NCI-H2227 (cell line): Measurements from ENCODE around the gene NAALADL1.

Experiments used
- DNase-seq: peaks from one replicate; lab custom pipeline; 2025; ENCODE audit not compliant: unreplicated experiment; lab: John Stamatoyannopoulos, UW

The NAALADL1 gene

DNA sequence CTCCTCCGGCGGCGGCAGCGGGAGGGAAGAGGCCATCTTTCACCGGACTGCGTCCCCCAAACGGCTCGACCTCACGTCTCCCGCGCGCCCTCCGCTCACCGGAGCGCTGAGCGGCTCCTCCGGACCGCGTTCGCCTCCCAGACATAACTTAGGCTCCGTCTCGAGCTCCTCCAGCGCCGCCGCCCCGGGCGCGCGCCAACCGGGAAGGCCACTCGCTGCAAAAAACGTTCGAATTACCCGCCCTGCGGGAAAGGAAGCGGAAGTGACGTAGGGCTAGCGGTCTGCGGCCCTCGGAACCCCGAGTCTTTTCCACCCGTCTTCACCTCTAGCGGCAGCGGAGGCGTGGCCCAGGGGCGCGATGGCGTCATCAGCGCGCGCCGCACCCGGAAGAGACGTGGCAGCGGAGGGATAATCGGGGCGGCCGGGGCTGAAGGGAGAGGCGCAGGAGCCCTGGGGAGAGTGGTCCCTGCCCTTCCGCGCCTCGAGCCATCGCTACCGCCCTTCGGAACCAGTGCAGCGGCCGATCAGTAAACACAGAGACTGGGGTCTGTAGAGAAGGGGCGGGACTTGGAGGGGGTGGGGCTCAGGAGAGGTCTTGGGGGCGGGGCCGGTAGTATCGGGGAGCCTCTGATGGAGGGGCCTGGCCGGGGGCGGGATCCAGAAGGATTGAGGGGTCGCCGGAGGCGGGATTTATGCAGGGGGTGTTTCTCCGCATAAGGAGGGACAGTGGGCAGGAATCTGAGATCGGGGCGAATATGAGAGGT, 25.7 kb upstream of the NAALADL1 start, which contains the start of the genes CDCA5 and ZFPL1:
TSS of gene CDCA5 (minus strand) at position 207 of the 764 bp plus-strand sequence. CDS start at position 145, 62 bp downstream.
TSS of gene ZFPL1 (plus strand) at position 389 of the 764 bp plus-strand sequence. CDS start 477 bp downstream, outside the sequence.
- DNase-seq = peak; percentile 98

DNA sequence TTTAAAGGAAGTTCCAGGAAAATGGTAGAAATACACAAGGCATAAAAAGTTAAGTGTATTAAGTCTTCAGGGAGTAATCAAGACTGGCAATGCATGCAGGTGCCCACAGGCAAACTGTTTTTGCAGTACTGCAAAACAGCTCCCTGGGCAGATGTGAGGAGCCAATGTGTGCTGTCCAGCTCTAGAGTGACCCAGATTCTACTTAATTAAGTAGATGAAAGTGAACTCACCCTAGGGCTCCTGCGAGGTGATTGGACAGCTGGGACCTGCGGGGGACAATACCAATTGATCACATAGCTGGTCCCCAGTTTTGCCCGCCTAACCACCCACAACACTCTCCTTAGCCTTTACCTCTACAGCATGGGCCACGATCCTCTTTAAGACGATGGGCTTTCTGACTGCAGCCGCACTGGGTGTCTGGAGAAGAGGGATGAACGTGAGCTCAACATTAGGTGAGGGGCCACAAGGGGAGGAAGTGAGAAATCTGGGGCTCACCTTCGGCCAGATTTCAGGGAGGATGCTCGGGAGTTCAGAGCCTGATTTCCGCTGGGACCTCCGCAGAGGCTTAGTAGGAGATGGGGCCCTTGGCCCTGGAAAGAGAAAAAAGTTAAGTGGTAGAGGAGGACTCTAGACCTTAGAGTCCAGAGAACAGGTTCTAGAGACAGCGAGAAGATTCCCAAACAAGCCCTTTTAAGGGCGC, 24.9 kb upstream of the NAALADL1 start:
- no peak for DNase-seq

DNA sequence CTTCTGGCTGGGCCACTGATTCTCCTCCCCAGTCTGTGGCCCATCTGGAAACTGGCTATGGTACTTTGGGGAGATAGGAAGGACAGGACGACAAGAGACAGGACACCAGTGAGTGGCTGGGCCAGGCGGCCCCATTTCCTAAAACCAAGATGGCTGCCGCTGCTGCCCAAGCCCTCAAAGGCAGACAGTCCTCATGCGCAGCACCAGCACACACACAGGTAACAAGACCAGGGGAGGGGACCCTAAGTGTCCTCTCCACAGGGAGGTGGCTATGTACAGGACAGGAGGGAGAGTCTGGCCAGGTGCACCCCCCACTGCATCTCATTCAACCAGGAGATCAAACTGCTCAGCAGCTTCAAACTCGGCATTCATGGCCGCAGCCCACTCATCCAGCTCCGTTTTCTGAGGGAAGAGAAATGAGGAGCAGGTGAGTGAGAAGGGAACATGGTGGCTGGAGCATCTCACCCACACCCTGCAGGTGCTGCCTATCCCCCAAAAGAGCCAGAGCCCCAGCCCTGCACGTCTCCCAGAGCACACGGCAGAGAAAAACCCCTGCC, 20.5 kb upstream of the NAALADL1 start:
- no peak for DNase-seq

DNA sequence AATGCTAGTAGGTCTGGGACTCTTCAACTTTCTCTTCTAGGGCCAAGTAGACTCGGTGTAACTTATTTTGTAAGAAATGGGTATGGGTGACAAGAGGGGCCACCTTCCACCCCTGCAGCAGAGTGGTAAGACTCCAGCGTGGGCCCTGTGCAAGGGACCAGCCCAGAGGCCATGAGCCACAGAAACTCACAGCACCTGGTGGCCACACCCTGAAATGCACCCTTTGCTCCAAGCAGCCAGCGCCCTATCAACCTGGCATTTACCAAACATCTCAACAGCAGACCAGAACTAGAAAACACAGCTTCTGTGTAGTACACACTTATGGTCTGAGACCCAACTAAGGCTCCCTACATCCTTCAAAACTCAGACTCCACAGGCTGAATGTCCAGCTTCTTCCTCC, 19.8 kb upstream of the NAALADL1 start:
- peak; percentile 48 for DNase-seq

DNA sequence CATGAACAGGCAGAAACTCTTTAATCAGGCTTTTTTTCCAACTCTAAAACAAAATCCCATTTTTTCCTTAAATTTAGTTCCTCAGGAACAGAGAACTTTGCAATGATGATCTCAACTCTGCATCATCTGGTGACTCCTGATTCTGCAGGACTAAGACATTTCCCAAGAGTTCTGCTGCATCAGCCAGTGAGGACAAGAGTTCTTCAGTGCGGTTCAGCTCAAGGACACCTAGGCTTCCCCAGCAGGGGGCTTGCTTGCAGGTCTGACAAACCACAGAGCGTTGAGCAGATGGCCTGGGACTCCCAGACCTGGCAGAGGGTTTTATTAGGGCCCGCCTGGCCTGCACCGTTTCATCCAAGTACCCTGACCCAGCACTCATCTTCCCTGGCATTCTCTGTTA, 19.1 kb upstream of the NAALADL1 start:
- DNase-seq = no peak

DNA sequence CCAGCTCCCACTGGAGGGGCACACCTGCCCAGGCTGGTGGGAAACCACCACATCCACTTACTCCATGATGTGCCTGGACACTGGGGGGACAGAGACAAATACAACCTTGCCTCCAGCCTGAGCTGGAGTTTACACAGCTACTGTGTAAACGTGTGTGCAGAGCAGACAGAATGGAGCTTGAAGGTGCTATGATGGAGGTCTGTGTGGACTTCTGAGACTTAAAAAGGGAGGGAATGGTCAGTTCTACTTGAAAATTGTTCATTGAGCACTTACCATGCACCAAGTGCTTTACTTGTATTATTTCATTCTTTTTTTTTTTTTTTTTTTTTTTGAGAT, 14.2 kb upstream of the NAALADL1 start:
- no peak for DNase-seq

DNA sequence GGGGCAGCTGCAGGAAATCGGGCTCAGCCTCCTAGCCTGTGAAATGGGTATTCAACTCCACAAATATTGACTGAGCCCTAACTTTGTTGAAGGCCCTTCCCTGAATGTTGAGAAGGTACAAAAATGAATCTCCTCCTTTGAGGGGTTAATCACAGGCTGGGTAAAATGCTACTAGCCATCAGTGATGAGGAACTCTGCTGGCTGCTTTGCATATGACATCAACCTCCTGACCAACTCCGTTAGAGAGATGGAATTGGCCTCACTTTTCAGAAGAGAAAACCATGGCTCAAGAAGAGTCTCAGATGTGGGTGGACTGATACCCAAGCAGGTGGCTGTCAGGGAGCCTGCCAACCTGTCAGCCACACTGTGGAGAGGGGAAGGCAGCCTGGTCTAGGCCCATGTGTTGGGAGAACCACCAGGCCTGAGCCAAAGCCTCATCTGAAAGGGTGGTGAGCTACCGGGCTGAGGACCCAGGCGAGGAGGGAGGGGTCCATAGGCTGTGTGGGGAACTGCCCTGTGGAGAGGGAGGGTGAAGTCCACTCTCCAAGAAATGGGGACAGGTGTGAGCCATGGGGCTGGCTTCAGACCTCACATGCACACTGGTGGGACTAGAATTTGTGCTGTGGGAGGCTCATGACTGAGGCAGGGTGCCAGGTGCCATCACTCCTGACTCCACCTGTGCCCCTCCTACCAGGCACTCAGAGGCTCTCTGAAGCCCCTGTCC, 13.7 kb upstream of the NAALADL1 start:
- DNase-seq = no peak

DNA sequence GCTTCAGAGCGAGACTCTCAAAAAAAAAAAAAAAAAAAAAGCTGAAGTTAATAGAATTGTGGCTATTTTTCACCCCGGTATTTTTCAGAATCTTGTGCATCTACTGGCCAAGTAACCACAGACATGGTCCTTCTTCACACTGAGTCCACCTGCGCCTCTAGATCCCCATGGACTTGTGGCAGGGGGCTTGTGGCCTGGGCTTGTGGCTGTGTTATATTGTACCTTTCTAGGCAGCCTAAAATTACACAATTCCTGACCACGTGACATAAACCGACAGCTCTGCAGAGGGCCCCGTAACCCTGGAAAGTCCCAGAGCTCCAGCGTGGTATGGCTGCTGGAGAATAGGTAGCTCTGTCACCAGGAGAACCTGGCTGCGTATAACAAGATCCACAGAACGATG, 10.9 kb upstream of the NAALADL1 start:
- DNase-seq = no peak

DNA sequence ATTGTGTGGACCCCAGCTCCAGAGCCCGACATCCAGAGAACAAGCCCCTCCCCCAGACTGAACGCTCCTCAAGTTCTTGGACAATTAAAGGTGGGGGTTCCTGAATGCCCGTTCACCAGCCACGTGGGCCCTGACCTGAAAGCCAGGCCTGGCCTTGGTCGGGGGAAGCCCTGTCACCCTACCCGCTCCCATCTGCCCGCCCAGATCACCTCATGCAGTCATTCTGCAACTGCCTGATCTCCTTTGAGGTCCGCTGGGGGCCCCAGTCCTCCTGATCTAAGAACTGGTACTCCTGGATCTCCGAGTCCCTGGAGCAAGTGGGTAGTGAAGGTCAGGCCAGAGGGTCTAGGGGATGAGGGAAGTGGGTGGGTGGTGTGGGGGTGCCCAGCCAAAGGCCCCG, 9.1 kb upstream of the NAALADL1 start:
- DNase-seq = no peak

DNA sequence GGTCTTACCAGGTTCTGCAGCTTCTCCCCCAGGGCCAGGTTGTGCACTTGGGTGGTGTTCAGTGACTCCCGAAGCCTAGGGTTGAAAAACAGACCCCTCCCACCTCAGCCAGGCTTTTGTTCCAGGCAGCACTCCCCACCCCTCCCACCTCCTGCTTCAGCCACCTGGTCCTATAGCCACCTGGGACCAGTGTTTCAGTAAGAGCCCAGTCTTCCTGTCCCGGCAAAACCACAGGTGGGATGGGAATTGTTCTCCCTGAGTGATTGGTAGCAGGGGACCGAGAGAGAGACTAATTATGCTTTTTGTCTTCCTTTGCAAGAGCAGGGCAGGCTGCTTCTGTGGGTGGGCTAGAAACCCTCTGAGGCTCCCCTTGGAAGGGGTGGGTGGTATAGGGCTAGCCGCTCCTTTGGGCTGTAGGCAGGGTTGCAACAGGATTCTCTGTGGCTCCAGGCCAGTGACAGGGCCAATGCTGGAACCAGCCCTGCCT, 8.5 kb upstream of the NAALADL1 start:
- no peak for DNase-seq

DNA sequence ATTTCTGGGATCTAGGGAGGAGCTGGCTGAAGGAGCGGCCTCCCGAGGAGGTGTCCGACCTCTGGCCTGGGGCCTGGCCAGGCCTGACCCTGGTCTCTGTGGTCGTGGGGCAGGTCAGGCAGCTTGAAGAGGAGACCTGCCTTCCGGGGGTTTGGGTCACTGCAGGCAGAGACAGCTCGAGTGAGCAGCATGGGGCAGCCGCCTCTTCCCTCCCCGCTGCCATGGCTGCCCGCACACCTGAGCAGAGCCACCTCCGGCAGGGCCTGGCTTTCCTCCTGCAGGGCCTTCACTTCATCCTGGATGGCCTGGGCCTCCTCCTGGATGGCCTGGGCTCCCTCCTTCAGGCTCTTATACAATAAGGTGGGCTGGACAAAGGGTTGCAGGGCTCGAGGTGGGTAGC, 8.0 kb upstream of the NAALADL1 start:
- DNase-seq = no peak

DNA sequence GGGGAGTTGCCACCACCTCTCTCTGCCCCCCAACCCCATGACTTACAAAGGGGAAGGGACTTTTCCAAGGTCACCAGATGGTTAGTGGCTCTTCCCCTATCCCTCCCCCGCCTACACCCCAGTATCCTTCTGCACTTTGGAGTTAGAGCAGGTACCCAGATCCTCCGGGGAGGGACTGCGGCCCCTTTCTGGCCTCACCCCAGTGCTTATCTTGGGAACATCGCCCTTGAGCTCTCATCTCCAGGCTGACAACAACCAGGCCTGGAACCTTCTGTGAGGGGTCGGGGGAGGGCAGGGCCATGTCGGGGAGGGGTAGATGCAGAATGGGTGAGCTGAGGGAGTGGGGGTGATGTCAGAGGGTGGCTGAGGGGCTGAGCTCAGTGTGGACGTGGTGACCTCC, 7.5 kb upstream of the NAALADL1 start:
- no peak for DNase-seq

DNA sequence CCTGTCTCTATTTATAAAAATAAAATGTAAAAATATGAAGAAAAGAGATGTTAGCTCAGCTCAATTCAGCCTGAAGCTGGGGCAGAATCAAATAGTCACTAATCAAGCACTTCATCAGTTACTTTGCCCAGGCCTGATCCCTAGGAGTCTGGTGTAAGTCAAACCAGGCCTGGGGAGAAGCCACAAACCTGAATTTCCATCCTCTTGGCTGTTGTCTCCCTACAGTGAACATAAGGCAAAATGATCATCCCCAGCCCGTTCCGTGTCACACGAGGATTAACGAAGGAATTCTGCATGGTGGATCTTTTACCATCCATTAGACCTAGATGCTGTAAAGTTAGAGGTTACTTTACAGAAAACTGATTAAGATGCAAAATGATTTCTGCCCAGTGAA, 6.5 kb upstream of the NAALADL1 start:
- no peak for DNase-seq

DNA sequence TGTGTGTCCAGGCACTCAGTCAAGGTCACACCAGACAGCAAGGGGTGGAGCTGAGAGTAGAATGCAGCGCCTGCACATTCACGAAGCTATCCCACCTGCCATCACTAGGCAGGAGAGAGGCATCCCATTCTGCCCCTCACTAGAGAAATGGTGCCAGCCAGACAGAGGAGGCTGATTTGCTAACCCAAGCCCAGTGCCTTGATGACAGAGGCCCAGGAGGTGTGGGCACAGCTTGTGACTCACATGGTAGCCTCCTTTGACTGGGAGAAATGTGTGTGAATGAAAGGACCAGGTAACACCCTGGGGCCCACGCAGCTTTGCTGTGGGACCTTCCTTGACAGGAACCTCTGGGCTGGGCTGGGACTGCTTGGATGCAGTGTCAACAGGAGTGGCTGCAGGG, 5.2 kb upstream of the NAALADL1 start:
- DNase-seq = no peak

DNA sequence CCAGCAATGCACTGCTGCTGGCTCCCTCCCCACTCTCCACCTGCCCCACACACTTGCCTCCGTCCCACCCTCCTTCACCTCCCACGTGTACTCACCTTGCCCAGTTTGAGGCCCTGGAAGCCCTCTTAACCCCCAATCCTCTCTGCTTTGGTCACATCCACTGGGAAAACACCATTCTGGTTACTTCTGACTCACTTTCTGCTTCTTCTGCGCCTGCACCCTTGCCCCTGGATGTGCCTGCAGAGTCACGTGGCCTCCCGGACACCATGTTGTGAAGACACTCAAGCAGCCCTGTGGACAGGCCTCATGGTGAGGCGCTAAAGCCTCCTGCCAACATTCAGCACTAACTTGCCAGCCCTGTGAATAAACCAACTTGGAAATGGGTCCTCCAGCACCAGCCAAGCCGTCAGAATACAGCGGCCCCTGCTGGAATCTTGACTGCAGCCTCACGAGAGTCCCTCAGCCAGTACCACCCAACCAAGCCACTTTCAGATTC, 2.6 kb upstream of the NAALADL1 start:
- DNase-seq = no peak

DNA sequence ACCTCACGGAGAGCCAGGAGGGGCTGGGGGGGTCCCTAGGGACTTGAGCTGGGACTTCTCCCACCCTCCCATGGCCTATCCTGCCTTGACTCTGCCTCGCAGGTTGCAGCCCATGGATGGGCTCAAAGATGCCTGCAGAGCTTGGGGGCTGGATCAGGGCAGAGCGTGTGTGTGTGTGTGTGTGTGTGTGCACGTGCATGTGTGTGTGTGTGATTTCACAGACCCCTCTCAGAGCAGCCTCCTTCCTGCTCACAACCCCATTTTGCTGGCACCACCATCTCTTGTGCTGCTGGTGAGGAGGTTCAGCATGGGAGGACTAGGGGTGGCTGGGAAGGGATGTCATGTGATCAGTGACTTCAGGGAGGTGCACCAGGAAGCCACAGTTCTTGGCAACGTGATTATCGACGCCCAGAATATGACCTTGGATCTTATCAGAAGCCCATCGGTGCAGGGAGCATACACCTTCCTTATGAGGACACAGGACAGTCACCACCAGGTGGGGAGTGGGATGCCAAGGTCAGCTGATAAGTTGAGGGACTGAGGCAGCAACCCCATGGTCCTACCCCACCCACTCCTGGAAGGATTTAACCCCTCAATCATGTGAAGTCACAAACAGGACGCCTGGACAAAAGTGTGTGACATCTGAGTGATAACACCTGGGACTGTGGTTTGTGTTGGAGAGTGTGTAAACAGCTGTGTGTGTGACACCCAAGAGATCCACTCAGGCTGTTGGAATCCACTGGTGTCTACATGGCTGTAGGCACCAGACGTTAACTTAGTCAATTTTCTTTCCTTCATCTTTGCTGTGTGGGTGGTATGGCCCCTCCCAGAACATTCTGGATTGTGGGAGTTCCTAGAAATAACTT, 1.8 kb upstream of the NAALADL1 start:
- DNase-seq = no peak

DNA sequence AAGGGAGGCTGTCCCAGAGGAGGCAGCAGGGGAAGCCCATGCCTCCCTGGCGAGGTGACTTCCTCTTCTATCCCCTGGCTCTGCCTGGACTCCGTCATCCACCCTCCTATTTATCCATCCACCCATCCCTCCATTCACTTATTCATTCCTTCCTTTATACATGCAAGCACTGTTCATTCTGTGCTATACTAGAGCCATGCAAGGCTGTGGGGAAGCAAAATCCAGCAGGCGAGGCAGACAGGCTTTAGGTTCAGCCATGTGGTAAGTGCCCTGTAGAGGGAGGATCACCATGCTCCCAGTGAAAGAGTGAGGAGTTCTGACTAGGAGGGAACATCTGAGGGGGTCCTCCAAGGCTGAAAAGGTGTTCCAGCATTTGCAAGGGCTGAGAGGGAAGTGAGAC, 1.2 kb upstream of the NAALADL1 start:
- no peak for DNase-seq

DNA sequence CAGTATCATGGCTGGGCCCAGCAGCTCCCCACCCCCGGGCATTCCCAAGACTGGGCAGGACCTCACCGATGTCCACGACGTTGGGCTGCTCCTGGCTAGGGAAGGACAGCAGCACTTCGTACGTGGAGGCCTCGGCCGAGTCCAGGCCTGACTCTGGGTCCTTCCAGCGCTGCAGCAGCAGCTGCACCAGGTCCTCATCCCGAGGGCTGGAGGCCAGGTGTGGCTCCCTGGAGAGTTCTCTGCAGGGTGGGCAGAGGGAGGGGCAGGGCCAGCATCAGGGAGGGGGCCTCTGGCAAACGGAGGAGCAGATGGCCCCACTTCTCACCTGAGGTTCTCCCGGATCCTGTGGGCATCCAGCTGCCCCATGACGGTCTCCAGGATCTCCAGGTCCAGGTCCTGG, 341 bp downstream of the NAALADL1 start:
- no peak for DNase-seq

DNA sequence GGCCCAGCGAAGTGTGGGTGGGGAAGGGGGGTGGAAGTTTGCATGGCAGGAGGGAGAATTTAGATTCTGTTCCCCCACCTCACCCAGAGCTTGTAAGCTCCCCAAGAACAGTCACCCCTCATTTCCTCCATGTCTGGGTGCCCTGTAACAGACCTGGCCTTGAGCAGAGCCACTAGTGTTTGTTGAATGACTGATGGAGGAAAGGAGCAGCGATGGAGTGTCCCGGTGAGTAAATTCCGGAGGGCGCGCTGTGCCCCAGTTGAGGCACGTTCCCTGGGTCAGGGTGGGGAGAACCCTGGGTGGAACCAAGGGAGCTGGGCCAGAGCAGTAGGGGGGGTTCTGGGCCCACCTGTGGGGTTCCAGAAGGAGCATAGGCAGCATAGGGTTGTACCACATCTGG, 827 bp downstream of the NAALADL1 start:
- no peak for DNase-seq

DNA sequence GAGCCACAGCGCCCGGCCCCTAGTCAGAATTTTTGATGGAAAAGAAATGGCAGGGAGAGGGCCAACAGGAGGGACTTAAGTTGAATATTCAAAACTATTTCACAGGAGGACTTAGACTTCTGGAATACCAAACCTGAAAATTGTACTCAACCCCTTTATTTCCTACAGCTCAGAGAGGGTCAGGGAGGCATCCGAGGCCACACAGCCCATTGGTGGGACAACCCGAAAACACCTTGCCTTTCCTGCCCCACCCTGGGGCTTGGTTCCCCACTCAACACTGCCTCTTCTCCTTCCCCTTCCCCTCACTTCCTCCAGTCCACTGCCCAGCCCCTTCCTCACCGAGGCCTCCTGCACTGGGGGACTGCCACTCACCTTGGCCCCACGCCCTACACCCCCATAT, 1.4 kb downstream of the NAALADL1 start:
- DNase-seq = no peak
